ENCODE measurements around the gene TRIM33. TPM values are rescaled to one million over a fixed set of nuclear protein-coding genes. Genes with fewer than 3 reads are reported as not detected.

TRIM33 gene
- total RNA-seq, 1 donor from 2014 or later: 24.0 TPM

GRCh38 chr1:114531094-114531493 is 20.1 kb upstream of the TRIM33 start:
- no peaks in the 10 kb centered on the region for H3K36me3 Mint-ChIP-seq (ENCODE audit: low read depth)
- no peak for TF ChIP-seq CTCF (IDR thresholded peaks at IDR 0.05)
- no peaks in the 10 kb centered on the region for H3K4me1 Mint-ChIP-seq (ENCODE audit: low read depth)
- no peak overlapping the region for H3K27ac Mint-ChIP-seq (ENCODE audit: unreplicated experiment)
- H3K4me3 Mint-ChIP-seq (ENCODE audit: unreplicated experiment): no peak overlapping the region
- no peaks in the 10 kb centered on the region for H3K27me3 Mint-ChIP-seq (ENCODE audit: low read depth)
- no peaks in the 10 kb centered on the region for H3K9me3 Mint-ChIP-seq (ENCODE audit: low read depth)
- DNase-seq (ENCODE audit: low spot score): no peak

GRCh38 chr1:114530224-114530623 is 19.2 kb upstream of the TRIM33 start:
- H3K36me3 Mint-ChIP-seq (ENCODE audit: low read depth): no peaks in the 10 kb centered on the region
- no peak for TF ChIP-seq CTCF (IDR thresholded peaks at IDR 0.05)
- no peaks in the 10 kb centered on the region for H3K27me3 Mint-ChIP-seq (ENCODE audit: low read depth)
- no peaks in the 10 kb centered on the region for H3K9me3 Mint-ChIP-seq (ENCODE audit: low read depth)
- no peak for DNase-seq (ENCODE audit: low spot score)
- no peak overlapping the region for H3K27ac Mint-ChIP-seq (ENCODE audit: unreplicated experiment)
- no peaks in the 10 kb centered on the region for H3K4me1 Mint-ChIP-seq (ENCODE audit: low read depth)
- H3K4me3 Mint-ChIP-seq (ENCODE audit: unreplicated experiment): no peak overlapping the region

- Mint-ChIP-seq H3K27ac (ENCODE audit: unreplicated experiment) (no peak overlapping the region), H3K4me3 (ENCODE audit: unreplicated experiment) (no peak overlapping the region), H3K27me3 (ENCODE audit: low read depth) (peaks cover under 1% of the 10 kb centered on the region), H3K36me3 (ENCODE audit: low read depth) (no peaks in the 10 kb centered on the region), H3K9me3 (ENCODE audit: low read depth) (no peaks in the 10 kb centered on the region), H3K4me1 (ENCODE audit: low read depth) (no peaks in the 10 kb centered on the region)
- DNase-seq (ENCODE audit: low spot score): no peak
- no peak for TF ChIP-seq CTCF (IDR thresholded peaks at IDR 0.05)
These were observed 13.9 kb upstream of the TRIM33 start for GRCh38 chr1:114524944-114525343.

GRCh38 chr1:114522264-114522575 is 11.2 kb upstream of the TRIM33 start:
- Mint-ChIP-seq H3K9me3 (ENCODE audit: low read depth) (no peaks in the 10 kb centered on the region), H3K36me3 (ENCODE audit: low read depth) (no peaks in the 10 kb centered on the region), H3K27me3 (ENCODE audit: low read depth) (peaks cover 4% of the 10 kb centered on the region), H3K4me3 (ENCODE audit: unreplicated experiment) (no peak overlapping the region), H3K27ac (ENCODE audit: unreplicated experiment) (no peak overlapping the region), H3K4me1 (ENCODE audit: low read depth) (no peaks in the 10 kb centered on the region)
- no peak for TF ChIP-seq CTCF (IDR thresholded peaks at IDR 0.05)
- DNase-seq (ENCODE audit: low spot score): no peak

- no peak overlapping the region for H3K27ac Mint-ChIP-seq (ENCODE audit: unreplicated experiment)
- no peaks in the 10 kb centered on the region for H3K36me3 Mint-ChIP-seq (ENCODE audit: low read depth)
- no peaks in the 10 kb centered on the region for H3K9me3 Mint-ChIP-seq (ENCODE audit: low read depth)
- H3K4me1 Mint-ChIP-seq (ENCODE audit: low read depth): no peaks in the 10 kb centered on the region
- H3K4me3 Mint-ChIP-seq (ENCODE audit: unreplicated experiment): no peak overlapping the region
- peaks cover 4% of the 10 kb centered on the region for H3K27me3 Mint-ChIP-seq (ENCODE audit: low read depth)
- no peak for TF ChIP-seq CTCF (IDR thresholded peaks at IDR 0.05)
- DNase-seq (ENCODE audit: low spot score): no peak
These were observed 10.6 kb upstream of the TRIM33 start for GRCh38 chr1:114521396-114522263.
